Left colon (tissue), 2 donors: ENCODE results near the gene ROBO1. TPM values are rescaled to one million over a fixed set of nuclear protein-coding genes. Genes with fewer than 3 reads are reported as not detected.

ENCODE experiments used
- ATAC-seq: fragments of 200-7000 bp; cut with Tn5 transposase; one replicate; pipeline ENCODE4 v1.9.1; 2020; ENCODE audit warnings: mild to moderate bottlenecking, moderate library complexity
- DNase-seq, 2 donors: peaks; one replicate each; pipeline ENCODE4 v3.0.0-alpha.2; 2020
- intact Hi-C, 2 donors: fragments of 100-400 bp; cut with DNase I in 1 of 2; cut with micrococcal nuclease in 1 of 2; formaldehyde crosslinking; loops; one replicate each; pipeline versions ENCODE4 v1.11.2 to v1.14.0; 2022; cut with DNase I, micrococcal nuclease
- total RNA-seq, 2 donors: library from RNA; stranded (reverse); fragmentation: NEBNext Ultra II Directional; extraction: Animal tissue kit (Norgen Biotek cat#: 25700); gene quantifications; one replicate each; pipeline ENCODE4 v1.2.1, GENCODE V29; 2021
- donor health status: DM: no; HTN: no; CAD: no.
- donor health status: DM: yes; HTN: yes; CAD: no.

The ROBO1 gene
- total RNA-seq, 2 donors from 2014 or later: 3.0 to 9.7 TPM

DNA sequence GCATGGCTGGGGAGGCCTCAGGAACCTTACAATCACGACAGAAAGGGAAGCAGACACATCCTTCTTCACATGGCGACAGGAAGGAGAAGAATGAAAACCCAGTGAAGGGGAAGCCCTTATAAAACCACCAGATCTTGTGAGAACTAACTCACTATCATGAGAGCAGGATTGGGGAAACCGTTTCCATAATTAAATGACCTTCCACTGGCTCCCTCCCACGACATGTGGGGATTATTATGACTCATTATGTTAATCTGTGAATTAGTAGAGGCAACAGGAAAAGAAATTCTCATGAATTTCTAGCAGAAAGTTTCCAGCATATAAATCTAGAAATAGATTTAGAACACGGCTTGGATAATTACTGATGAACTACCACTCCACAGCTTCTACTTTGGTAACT is 937.3 kb downstream of the ROBO1 start:
- ATAC-seq (no peak), DNase-seq (no peak)
- intact Hi-C loops: no loop called here

- intact Hi-C loops: no loop called here
- DNase-seq: no peak
These were observed 940.2 kb downstream of the ROBO1 start for GRCh38 chr3:78827618-78828017.

GRCh38 chr3:78825858-78826215 is 942.0 kb downstream of the ROBO1 start:
- ATAC-seq: no peak
- DNase-seq: no peak
- intact Hi-C loops: no loop called here

More at GRCh38 chr3:78827618-78828017, 940.2 kb downstream of the ROBO1 start:
- no peak for ATAC-seq

DNA sequence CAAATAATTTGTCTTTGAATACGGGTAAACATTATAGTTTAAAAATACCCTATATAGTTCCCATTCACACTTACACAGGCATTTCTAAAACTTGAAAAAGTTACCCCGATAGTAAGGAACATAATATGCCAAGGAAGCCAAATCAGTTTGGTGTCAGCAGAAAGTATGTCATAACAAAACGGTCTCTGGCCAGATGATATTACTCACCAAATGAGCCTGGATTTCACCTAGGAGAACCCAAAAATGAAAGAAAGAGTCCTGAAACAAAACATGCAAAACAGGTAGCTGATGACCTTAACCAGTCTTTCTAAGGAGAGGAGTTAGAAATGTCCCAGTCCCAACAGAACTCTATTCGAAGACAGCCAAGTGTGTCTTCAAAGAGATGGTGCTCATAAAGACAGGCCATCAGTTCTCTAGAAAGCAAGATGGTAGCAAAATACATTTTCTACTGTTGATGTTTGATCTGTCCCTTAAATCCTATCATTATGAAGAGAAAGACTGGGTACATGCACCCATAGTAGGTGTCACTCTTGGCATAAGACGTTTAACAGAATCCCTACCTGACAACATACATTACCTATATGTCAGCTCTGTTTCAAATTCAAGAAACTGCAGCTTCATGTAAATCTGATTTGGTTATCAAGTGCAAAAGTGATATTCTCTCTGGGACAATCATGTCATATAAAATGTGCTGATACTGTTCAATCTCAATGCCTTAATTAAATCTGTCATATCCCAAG is 942.5 kb downstream of the ROBO1 start:
- intact Hi-C loops: no loop called here
- DNase-seq (no peak), ATAC-seq (no peak)

DNA sequence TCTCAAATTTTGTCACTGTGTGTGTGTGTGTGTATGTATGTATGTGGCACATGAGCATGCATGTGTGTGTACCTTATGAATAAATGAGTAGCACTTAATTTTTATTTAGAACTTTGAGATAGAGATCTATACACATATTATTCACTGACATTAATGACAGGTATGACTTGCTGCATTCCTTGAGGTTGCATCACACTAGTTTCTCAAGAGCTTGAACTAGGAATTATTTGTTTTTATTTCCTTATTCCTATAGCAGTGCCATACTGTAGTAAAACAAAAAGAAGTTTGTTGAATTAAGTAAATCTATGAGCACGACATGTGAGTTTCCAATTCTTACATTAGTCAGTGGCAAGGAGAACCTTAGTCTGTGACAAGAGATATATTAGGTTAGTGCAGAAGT is 943.9 kb downstream of the ROBO1 start:
- intact Hi-C loops: no loop called here
- ATAC-seq: no peak
- no peak for DNase-seq

GRCh38 chr3:78823434-78823833 is 944.4 kb downstream of the ROBO1 start:
- DNase-seq (no peak), ATAC-seq (no peak)
- intact Hi-C loops: no loop called here

DNA sequence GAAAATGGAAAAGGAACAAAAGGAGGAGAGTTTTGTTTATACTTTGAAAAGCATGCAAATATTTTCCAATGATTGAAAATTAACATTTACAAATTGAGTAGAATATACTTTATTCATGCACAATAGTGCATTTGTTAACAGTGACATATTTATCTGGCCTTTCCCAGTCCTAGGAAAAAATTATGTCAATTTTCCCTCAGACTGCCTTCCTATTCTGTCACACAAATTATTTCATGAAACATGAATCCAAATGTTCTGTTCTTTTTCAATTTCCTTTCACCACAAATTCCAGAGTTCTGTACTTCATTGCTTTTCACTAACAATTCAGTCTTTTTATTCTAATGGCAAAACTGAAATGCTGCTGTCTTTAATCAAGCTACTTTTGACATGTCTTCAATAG is 945.1 kb downstream of the ROBO1 start:
- ATAC-seq: no peak
- no peak for DNase-seq
- intact Hi-C loops: no loop called here

DNA sequence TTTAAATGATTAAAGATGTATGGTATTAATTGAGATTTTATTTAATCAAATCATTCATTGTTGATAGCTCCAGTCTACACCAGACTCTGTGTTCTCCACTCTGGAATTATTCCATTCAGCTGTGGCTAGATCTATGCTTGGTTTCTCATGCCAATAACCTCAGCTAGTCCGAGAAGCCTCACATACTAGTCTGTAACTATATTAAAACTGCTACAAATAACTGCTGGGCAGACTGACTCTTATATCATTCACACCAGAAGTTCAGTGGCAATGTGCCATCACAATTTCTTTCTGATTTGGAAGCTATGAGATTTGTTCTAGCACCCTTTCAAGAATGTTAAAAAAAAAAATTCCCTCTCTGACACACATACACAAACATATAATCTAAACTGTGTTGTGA is 947.3 kb downstream of the ROBO1 start:
- intact Hi-C loops: no loop called here
- DNase-seq (no peak), ATAC-seq (no peak)

DNA sequence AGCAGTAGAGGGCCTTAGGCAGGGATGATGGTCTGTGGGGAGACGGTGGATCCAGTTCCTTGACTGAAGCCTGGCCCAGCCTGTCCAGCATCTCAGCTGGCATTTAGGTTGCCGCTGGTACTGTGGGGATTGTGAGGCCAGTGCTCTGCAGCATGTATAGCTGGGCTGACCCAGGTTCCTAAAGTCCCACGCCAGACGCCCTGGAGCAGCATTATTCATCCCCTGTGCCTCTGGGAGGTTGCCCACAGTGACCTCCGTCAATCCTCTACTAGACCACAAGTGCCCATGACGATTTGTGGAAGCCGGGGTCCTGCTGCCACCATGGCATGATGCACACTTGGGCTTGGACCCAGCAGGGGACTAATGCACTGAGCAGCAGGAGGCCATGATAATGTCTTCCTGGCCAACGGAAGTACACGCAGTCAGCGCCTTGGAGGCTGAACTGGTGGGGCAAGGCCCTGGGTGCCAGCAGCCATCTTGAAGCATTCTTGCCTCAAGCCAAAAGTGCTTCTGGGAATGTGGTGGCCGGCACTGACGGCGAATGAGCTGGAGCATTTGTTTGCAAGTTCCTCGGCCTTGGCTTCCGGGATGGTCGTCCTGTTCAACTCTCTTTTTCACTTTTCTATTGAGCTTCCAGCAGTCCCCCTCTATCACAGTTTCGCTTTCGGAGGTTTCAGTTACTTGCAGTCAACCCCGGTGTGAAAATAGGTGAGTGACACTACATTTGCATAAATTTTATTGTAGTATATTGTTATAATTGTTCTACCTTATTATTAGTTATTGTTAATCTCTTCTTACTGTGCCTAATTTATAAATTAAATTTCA is 949.4 kb downstream of the ROBO1 start:
- DNase-seq (no peak), ATAC-seq (no peak)

DNA sequence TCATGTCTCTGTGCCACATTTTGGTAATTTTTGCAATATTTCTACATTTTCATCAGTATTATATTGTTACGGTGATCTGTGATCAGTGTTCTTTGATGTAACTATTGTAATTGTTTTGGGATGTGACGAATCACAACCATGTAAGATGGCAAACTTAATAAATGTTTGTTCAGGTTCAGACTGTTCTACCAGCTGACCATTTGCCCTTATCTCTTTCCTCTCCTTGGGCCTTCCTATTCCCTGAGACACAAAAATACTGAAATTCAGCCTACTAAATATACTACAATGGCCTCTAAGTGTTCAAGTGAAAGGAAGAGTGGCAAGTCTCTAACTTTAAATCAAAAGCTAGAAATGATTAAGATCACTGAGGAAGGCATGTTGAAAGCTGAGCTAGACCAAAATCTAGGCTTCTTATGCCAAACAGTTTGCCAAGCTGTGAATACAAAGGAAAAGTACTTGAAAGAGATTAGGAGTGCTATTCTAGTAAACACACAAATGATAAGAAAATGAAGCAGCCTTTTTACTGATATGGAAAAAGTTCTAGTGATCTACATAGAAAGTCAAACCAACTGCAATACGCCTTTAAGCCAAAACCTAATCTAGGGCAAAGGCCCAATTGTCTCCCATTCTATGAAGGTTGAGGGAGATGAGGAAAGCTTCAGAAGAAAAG is 952.8 kb downstream of the ROBO1 start:
- intact Hi-C loops: no loop called here
- no peak for ATAC-seq
- no peak for DNase-seq

More for the DNA sequence above, 949.4 kb downstream of the ROBO1 start:
- intact Hi-C loops: no loop called here

DNA sequence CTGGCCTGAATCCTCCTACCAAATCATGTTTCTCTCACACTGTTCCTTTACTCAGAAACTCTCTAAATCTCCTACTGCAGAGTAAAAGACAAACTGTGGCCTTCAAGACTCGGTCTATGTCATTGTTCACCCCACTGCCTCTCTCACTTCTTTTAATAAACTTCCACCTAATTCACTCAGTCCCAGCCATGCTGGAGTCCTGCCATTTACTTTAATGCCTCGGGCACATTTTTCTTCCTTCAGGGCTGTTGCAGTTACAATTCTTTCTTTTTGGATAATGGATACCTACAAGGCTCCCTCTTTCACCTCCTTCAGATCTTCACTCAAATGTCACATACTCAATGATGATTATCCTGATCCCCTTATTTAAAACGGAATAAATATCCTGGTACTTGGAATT is 955.6 kb downstream of the ROBO1 start:
- DNase-seq: no peak
- ATAC-seq: no peak
- intact Hi-C loops: no loop called here

DNA sequence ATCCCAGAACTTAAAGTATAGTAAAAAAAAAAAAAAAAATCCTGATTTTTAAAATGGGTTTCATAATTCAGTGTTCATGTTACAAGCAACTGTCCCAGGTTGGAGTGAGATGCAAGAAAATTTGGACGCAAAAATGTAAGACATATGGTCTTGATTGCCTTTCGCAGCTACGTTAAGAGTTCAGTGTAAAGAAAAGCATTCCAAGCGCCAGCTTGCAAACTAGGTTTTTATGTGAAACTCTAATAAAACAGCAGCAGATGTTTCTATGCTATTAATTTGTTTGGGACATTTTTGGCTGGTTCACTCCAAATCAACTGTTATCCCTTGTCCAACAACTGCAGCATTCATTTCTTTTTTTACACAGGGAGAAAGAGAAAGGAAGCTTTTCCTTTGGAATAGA is 957.8 kb downstream of the ROBO1 start:
- no peak for DNase-seq
- no peak for ATAC-seq
- intact Hi-C loops: no loop called here

GRCh38 chr3:78804251-78805037 is 963.4 kb downstream of the ROBO1 start:
- ATAC-seq (no peak), DNase-seq (no peak)
- intact Hi-C loops: no loop called here

GRCh38 chr3:78802562-78802930 is 965.3 kb downstream of the ROBO1 start:
- intact Hi-C loops: no loop called here
- no peak for DNase-seq
- no peak for ATAC-seq

DNA sequence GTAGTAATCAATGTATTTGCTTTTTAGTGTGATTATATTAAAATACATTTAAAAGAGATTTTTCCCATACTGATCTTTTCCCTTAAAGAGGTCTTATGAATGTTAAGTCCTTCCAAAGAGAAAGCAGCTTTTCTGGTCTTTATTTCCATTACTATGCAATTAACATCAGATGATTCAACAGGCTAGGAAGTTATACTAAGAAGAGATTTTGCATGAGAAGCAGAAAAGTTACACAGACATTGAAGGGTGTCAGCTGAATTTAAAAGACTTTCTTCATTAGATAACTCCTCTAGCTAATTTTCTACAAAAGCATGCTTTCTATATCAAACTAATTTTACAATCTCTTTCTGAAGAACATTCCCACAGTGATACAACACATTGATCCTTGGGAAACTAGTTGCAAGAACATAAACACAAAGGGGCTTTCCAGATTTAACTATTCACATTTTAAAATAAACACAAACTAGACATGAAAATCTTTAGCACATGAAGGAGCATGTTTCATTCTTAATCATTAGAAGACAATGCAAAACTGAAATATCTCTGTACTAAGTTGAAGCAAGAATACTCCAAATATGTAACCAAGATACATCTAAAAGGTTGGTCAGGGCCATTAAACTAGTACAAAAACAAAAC is 965.8 kb downstream of the ROBO1 start:
- DNase-seq (no peak), ATAC-seq (no peak)
- intact Hi-C loops: no loop called here

DNA sequence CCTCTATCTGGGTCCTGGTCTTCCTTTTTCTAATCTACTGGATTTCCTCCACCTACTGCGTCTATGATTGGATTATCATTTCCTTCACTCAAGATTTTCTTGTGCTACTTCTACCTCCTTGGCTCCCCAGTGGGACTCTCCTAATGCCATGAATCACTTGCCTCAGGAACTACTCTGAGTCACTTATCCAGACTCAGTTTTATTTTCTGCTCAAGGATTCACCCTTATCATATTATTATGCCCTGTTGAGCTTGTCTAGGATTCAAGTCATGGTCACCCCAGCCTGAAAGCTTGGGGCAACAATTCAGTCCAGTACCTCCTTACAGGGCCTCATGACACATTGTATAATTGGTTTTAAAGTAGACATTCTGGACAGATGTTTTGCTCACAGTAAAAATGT is 968.1 kb downstream of the ROBO1 start:
- no peak for DNase-seq
- ATAC-seq: no peak
- intact Hi-C loops: no loop called here

DNA sequence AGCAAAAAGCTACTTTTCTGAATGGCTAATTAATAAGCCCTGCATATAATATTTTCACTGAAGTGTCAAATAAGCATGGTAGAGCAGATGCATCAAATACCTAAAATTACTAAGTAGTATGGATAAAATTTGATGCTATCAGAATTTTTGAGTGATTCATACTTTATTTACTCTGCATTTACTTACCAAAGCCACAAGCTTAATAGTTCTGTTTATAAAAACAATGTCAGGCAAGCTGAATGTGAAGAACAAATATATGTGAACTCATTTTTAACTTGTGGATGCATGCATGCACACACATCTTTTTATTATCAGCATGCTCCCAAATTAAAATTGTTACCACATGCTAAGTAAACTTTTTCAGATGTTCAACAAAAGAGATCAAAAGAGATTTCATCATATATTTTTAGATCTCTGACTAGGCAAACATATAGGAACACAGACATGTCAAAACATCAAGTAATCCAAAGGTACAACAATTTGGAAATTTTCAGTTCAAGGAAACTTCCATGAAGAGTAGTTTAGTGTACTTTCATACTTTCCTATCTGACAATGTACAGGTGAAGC is 969.4 kb downstream of the ROBO1 start:
- DNase-seq (no peak), ATAC-seq (no peak)
- intact Hi-C loops: no loop called here

GRCh38 chr3:78794431-78794830 is 973.4 kb downstream of the ROBO1 start:
- DNase-seq: no peak
- intact Hi-C loops: no loop called here
- ATAC-seq: no peak

DNA sequence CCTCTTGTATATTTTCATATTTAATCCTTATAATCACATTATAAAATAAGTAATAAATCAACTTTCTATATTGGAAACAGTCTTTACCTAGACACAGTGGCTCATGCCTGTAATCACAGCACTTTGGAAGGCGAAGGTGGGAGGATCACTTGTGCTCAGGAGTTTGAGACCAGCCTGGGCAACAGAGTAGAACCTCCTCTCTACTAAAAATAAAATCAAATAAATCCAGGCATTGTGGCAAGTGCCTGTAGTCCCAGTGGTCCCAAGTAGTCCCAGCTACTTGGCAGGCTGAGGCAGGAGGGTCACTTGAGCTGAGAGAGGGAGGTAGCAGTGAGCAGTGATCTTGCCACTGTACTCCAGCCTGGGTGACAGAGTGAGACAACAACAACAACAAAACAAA is 975.1 kb downstream of the ROBO1 start:
- intact Hi-C loops: no loop called here
- ATAC-seq: no peak
- DNase-seq: no peak
